OCI-LY3 (cell line): ENCODE measurements around the gene CCDC74B.

Experiments used
- EZH2phosphoT487 ChIP-seq: fragments of 200-600 bp; shearing (Covaris generic); IDR thresholded peaks from 2 replicates; pipeline ENCODE4 v1.6.1; 2018; ENCODE audit warnings: antibody characterized with exemption, mixed run types, low read depth
- TF ChIP-seq, protein P1 (sequence below): fragments of 200-600, 300-600 bp; sonication (generic); IDR thresholded peaks from 2 replicates; pipeline ENCODE4 v1.5.1; 2014; ENCODE audit warnings: antibody characterized with exemption, low read length, low read depth

DNA sequence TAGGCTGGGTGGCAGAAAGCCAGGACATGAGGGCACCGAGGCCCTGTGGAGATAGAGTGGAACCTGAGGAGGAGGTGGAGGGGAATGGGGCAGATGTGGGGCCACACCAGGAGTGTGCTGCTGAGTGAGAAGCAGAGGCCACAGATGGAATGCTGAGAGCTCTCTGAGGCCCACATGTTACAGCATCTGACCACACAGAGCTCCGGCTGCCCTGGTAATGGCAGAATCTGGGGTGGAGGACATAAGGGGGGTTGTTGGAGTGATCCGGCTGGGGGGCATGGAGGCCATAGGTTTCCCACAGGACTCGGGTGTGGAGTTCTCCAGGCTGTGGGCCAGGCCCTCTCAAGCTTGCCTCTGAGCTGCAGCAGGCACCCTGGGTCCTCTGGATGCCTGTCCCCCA, 41.0 kb upstream of the CCDC74B start:
- no peak for TF ChIP-seq EZH2phosphoT487
- TF ChIP-seq, protein P1, sequence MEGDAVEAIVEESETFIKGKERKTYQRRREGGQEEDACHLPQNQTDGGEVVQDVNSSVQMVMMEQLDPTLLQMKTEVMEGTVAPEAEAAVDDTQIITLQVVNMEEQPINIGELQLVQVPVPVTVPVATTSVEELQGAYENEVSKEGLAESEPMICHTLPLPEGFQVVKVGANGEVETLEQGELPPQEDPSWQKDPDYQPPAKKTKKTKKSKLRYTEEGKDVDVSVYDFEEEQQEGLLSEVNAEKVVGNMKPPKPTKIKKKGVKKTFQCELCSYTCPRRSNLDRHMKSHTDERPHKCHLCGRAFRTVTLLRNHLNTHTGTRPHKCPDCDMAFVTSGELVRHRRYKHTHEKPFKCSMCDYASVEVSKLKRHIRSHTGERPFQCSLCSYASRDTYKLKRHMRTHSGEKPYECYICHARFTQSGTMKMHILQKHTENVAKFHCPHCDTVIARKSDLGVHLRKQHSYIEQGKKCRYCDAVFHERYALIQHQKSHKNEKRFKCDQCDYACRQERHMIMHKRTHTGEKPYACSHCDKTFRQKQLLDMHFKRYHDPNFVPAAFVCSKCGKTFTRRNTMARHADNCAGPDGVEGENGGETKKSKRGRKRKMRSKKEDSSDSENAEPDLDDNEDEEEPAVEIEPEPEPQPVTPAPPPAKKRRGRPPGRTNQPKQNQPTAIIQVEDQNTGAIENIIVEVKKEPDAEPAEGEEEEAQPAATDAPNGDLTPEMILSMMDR: no peak
